ENCODE results near the gene TFDP2.

Gene TFDP2

GRCh38 chr3:141965471-141965870, 183.9 kb downstream of the TFDP2 start:
- DNase-seq (ENCODE audit: low read depth in 3 of 3), result no peak

- no peak for DNase-seq (ENCODE audit: low read depth in 3 of 3)
Observed at GRCh38 chr3:141963301-141963700, 186.0 kb downstream of the TFDP2 start.

DNA sequence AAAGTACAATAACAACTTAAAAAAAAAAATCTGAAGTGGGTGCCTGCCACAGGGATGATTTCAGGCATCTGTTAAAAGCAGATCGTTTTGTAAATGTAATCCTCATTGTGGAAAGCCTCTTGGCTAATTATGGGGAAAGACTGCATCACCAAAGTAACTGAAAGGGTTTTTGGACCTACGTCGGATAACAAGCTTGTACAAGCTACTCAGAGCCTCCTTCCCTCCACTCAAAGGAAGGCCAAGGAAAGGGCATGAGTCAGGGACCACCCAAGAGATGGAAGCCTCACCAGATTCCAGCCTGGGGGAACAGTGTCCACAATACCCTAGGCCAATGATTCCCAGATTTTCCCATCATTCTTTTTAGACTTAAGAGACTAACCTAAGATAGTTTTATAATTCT, 188.6 kb downstream of the TFDP2 start:
- no peak for DNase-seq (ENCODE audit: low read depth in 3 of 3)

- no peak for DNase-seq (ENCODE audit: low read depth in 3 of 3)
Observed at GRCh38 chr3:141959589-141960554, 189.5 kb downstream of the TFDP2 start.

- no peak for DNase-seq (ENCODE audit: low read depth in 3 of 3)
Observed at GRCh38 chr3:141955175-141955574, 194.2 kb downstream of the TFDP2 start.

DNA sequence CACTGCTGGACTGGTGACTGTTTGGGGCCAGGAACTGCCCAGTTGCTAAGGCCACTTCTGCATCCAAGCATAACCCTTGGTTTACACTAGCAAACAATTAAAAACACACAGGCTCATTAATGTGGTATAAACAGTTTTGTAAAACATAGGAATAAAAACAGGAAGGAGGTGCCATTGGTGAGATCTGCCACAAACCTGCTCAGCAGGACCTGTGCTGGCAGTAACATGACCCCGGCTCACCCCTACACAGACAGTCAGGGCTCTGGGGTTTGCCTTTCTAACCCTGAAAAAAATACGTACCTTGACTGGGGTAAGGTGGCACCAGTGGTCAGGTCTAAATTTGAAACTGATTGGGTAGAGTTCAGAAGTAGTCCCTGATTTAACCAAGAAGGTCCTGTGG, 196.7 kb downstream of the TFDP2 start:
- DNase-seq (ENCODE audit: low read depth in 3 of 3), result no peak

GRCh38 chr3:141950572-141951493, 198.5 kb downstream of the TFDP2 start:
- no peak for DNase-seq (ENCODE audit: low read depth in 3 of 3)

- DNase-seq (ENCODE audit: low read depth in 3 of 3), result no peak
Observed at GRCh38 chr3:141949972-141950371, 199.4 kb downstream of the TFDP2 start.

- no peak for DNase-seq (ENCODE audit: low read depth in 3 of 3)
Observed at GRCh38 chr3:141949399-141949798, 199.9 kb downstream of the TFDP2 start.

DNA sequence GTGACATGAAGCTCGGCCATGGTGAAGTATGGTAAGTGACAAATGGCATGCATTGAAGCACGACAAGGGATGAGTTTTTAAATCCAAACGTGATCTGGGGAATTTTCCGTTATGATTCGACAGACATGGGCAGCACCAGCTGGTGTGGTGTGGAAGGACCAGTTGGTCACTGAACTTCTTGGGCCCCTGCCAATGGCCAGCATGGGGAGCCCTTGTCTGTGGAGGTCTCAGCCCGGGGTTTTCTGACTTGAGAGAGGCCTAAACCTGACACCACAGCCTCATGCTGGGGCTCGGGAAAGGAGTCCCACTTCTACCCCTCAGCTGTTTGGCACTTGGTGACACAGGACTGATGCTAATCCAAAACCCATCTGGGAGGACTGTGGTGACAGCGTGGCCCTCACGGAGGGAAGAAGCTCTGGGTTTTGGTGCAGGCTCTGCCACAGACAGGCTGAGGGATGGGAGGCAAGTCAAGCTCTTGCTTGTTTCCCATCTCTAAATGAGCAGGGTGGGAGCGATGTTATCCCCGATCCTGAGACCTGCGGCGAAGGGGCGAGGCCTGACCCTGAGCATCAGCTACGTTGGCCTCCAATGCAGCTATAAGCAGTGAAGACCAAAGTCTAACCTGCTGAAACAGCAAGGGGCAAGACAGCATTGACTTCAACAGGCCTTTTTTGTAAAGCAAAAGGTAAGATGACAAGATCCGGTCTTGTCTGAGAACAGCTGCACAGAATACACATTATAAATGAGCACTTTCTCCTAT, 203.4 kb downstream of the TFDP2 start:
- DNase-seq (ENCODE audit: low read depth in 3 of 3), result no peak

- no peak for DNase-seq (ENCODE audit: low read depth in 3 of 3)
Observed at GRCh38 chr3:141942006-141942405, 207.3 kb downstream of the TFDP2 start.

DNA sequence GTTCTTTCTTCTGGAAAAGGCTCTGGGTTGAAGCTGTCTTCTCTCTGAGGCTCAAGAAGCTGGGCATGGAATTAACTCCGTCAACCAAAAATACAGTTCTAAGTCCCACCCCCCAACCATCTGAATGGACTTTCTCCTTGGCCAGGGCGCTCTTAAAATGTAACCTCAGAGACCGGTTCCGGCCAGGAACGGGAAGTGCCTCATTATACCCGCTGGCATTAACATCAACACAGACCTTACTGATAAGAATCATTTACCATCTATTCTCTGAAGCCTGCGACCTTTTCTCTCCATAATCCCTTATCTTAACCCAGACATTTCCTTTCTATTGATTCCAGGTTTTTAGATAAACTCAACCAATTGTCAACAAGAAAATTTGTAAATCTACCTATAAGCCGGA, 208.3 kb downstream of the TFDP2 start:
- no peak for DNase-seq (ENCODE audit: low read depth in 3 of 3)

GRCh38 chr3:141940194-141940776, 209.1 kb downstream of the TFDP2 start:
- no peak for DNase-seq (ENCODE audit: low read depth in 3 of 3)

GRCh38 chr3:141939759-141940158, 209.6 kb downstream of the TFDP2 start:
- DNase-seq (ENCODE audit: low read depth in 3 of 3), result no peak

GRCh38 chr3:141938011-141938500, 211.3 kb downstream of the TFDP2 start:
- DNase-seq (ENCODE audit: low read depth in 3 of 3), result no peak

DNA sequence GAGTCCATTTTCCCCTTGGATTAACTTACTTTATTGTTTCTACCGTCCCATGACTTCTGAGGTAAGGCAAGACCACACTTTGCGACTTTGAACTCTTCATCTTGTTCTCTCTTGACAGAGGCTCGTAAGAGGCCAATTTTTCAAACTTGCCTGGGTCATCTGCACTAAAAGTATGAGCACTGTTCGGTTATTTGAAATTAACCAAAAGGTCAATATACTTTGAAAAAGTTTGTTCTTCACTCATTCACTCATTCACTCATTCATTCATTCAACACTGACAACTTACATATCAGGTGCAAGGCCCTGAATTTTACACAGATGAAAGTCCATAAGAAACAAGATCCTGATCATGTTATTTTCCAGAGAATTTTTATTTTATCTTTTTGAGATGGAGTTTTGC, 215.0 kb downstream of the TFDP2 start:
- DNase-seq (ENCODE audit: low read depth in 3 of 3), result no peak

DNA sequence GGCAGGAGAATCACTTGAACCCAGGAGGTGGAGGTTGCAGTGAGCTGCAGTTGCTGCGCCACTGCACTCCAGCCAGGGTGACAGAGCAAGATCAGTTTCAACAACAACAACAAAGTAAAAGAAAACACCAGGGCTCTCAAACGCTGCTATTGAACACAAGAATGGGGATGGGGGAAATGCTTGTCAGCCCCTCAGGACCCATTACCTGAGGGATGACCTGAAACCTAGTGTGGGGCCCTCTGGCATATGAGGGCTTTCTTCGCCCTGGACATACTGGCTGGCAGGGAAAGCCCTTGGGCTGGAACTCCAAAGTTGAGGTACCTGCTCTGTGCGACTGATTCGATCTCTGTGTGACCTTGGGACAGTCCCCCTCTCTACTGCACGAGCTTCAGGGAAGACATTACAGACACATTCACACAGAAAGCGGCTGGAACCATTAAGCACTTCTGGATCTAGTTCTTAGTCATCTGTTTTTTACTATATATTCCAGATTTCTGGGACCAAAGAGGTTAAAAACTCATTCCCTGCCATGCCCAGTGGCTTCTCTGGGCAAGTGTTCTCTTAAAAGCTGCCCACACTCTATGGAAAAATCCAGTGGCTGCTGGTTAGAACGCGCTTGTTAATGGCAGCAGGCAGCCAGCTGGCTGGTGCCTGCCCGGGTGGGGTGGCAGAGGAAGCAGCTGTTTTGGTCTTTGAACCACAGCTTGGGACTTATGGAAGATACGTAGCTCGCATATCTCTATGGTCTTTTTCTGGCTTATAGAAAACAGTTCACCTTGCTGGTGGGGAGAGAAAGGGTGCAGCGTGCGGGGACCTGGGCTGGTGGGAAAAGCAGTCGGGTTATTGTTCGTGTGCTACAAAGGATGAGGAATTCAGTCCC, 215.7 kb downstream of the TFDP2 start:
- DNase-seq (ENCODE audit: low read depth in 3 of 3), result no peak

GRCh38 chr3:141930801-141931200, 218.5 kb downstream of the TFDP2 start:
- no peak for DNase-seq (ENCODE audit: low read depth in 3 of 3)

- no peak for DNase-seq (ENCODE audit: low read depth in 3 of 3)
Observed at GRCh38 chr3:141929341-141929995, 219.9 kb downstream of the TFDP2 start.
